Endothelial cell of umbilical vein (primary cell): Measurements from ENCODE around the gene ZNF768. TPM values are rescaled to one million over a fixed set of nuclear protein-coding genes. Genes with fewer than 3 reads are reported as not detected.

ENCODE experiments used
- BruUV-seq: library from RNA; stranded (reverse); fragments of 400-500 nt; replicated peaks from 2 replicates; lab custom pipeline; 2021; lab: Mats Ljungman, UMichigan
- CTCF ChIA-PET: fragments of 300-600, 350-600 bp; sonication (Branson Sonifier 250); formaldehyde crosslinking; loops from one replicate; lab custom pipeline; 2021; ENCODE audit warnings: antibody characterized with exemption, inconsistent platforms; lab: Charles Lee
- POLR2A ChIA-PET: fragments of 300-600, 350-600 bp; sonication (Branson Sonifier 250); formaldehyde crosslinking; loops from one replicate; lab custom pipeline; 2021; ENCODE audit warnings: antibody characterized with exemption, inconsistent platforms; lab: Charles Lee
- DNase-seq: peaks from one replicate; pipeline ENCODE4 v3.0.0-alpha.2; 2011; ENCODE audit warnings: low read depth, low spot score
- FAIRE-seq: peaks from 2 replicates; lab custom pipeline; 2011; peaks lifted over from hg19 to GRCh38; lab: Jason Lieb, UNC
- H2AFZ ChIP-seq: 2 replicates; pipeline ENCODE4 v1.6.0; 2012; ENCODE audit warnings: low read depth, low read length, control low read depth, inconsistent platforms
- H3K27ac ChIP-seq: 2 replicates; pipeline ENCODE4 v1.5.1; 2011; ENCODE audit warnings: low read depth, mild to moderate bottlenecking, control low read depth, low read length, moderate library complexity; ENCODE audit not compliant: insufficient read depth
- H3K27me3 ChIP-seq, 2 experiments: 2 replicates each; pipeline versions ENCODE4 v1.6.0 to v1.6.1; 2011; ENCODE audit warnings: low read length in 2 of 2, mixed read lengths in 1 of 2; ENCODE audit not compliant: control insufficient read depth in 2 of 2, insufficient read depth in 2 of 2
- H3K36me3 ChIP-seq, 2 experiments: 2 replicates in 1 of 2; 3 replicates in 1 of 2; pipeline ENCODE4 v1.5.1; 2011; ENCODE audit warnings: low read length in 2 of 2, mild to moderate bottlenecking in 1 of 2, moderate library complexity in 1 of 2; ENCODE audit not compliant: control insufficient read depth in 2 of 2, insufficient read depth in 2 of 2; ENCODE audit errors: extremely low read depth in 1 of 2
- H3K4me1 ChIP-seq: 3 replicates; pipeline ENCODE4 v1.5.1; 2011; ENCODE audit warnings: mild to moderate bottlenecking, low read length; ENCODE audit not compliant: control insufficient read depth, insufficient read depth; ENCODE audit errors: extremely low read depth
- H3K4me2 ChIP-seq: 2 replicates; pipeline ENCODE4 v1.6.1; 2011; ENCODE audit warnings: low read length, control low read depth, mixed read lengths; ENCODE audit not compliant: insufficient read depth
- H3K4me3 ChIP-seq, 3 experiments: fragments of 200-600 bp in 1 of 3; sonication (generic), shearing (Covaris generic) in 1 of 3; replicated peaks in 1 of 3; 2 replicates each; pipeline ENCODE4 v1.5.1; 2011 to 2016; ENCODE audit warnings: control low read depth in 3 of 3, low read length in 3 of 3, mild to moderate bottlenecking in 2 of 3, inconsistent platforms in 1 of 3, low read depth in 1 of 3, moderate library complexity in 1 of 3; ENCODE audit not compliant: insufficient read depth in 1 of 3
- H3K79me2 ChIP-seq: 2 replicates; pipeline ENCODE4 v1.6.0; 2012; ENCODE audit warnings: low read length, inconsistent platforms; ENCODE audit not compliant: control insufficient read depth, insufficient read depth
- H3K9ac ChIP-seq: replicated peaks from 2 replicates; pipeline ENCODE3; 2011; ENCODE audit warnings: low read length, control low read depth; ENCODE audit not compliant: insufficient read depth; ENCODE audit errors: extremely low read depth
- H3K9me1 ChIP-seq: replicated peaks from 3 replicates; pipeline ENCODE4 v1.6.0; 2011; ENCODE audit warnings: mild to moderate bottlenecking, low read length; ENCODE audit not compliant: control insufficient read depth, insufficient read depth; ENCODE audit errors: extremely low read depth
- H3K9me3 ChIP-seq: replicated peaks from 2 replicates; pipeline ENCODE4 v1.5.1; 2012; ENCODE audit warnings: low read length, inconsistent platforms; ENCODE audit not compliant: control insufficient read depth, insufficient read depth
- H4K20me1 ChIP-seq: replicated peaks from 2 replicates; pipeline ENCODE3; 2011; ENCODE audit warnings: mild to moderate bottlenecking, low read length; ENCODE audit not compliant: control insufficient read depth, insufficient read depth; ENCODE audit errors: extremely low read depth
- CTCF ChIP-seq, 2 donors: IDR thresholded peaks; 1 replicate in 1 of 2; 2 replicates in 1 of 2; pipeline ENCODE4 v1.5.1; 2011; ENCODE audit warnings: low read length in 2 of 2, mild to moderate bottlenecking in 2 of 2, moderate library complexity in 2 of 2, control low read depth in 1 of 2, inconsistent platforms in 1 of 2, low read depth in 1 of 2; ENCODE audit not compliant: insufficient read depth in 1 of 2; ENCODE audit errors: extremely low read depth in 1 of 2
- EZH2 ChIP-seq: IDR thresholded peaks from 2 replicates; pipeline ENCODE4 v1.6.1; 2012; ENCODE audit warnings: borderline replicate concordance, low read depth, mild to moderate bottlenecking, moderate library complexity, low read length, inconsistent platforms; ENCODE audit not compliant: severe bottlenecking
- FOS ChIP-seq: IDR thresholded peaks from 2 replicates; pipeline ENCODE4 v1.6.1; 2011; ENCODE audit warnings: mild to moderate bottlenecking, low read length, moderate library complexity, borderline replicate concordance; ENCODE audit not compliant: insufficient read depth
- GATA2 ChIP-seq: IDR thresholded peaks from 2 replicates; pipeline ENCODE4 v1.7.0; 2011; ENCODE audit warnings: low read depth, mild to moderate bottlenecking, moderate library complexity, mixed read lengths, low read length; ENCODE audit not compliant: insufficient read length, insufficient read depth
- JUN ChIP-seq: IDR thresholded peaks from 2 replicates; pipeline ENCODE4 v1.6.1; 2011; ENCODE audit warnings: borderline replicate concordance, low read depth; ENCODE audit not compliant: insufficient read length, insufficient read depth
- MAX ChIP-seq: IDR thresholded peaks from 2 replicates; pipeline ENCODE4 v1.6.1; 2011; ENCODE audit not compliant: insufficient read depth, insufficient read length
- MYC ChIP-seq: IDR thresholded peaks from one replicate; pipeline ENCODE4 v1.6.1; 2011; ENCODE audit warnings: mild to moderate bottlenecking, low read depth, low read length
- POLR2A ChIP-seq: IDR thresholded peaks from 2 replicates; pipeline ENCODE4 v1.6.1; 2012; ENCODE audit warnings: low read depth, mild to moderate bottlenecking, control low read depth, low read length
- POLR2AphosphoS5 ChIP-seq: IDR thresholded peaks from 2 replicates; pipeline ENCODE4 v1.6.1; 2012; ENCODE audit warnings: low read depth, mild to moderate bottlenecking, control low read depth, low read length, moderate library complexity; ENCODE audit not compliant: insufficient read depth
- dilution Hi-C: fragments of 300-500 bp; cut with MboI; formaldehyde crosslinking; loops from one replicate; pipeline ENCODE4 v1.15.0; 2019; ENCODE audit warnings: low sequenced_read_pairs; ENCODE audit not compliant: extremely low pct_ligation_motif_present
- intact Hi-C: fragments of 100-400 bp; cut with micrococcal nuclease; formaldehyde crosslinking; loops from one replicate; pipeline ENCODE4 v1.10.0; 2022
- polyA plus RNA-seq, 4 experiments: library from polyadenylated mRNA; depleted of rRNA in 3 of 4; stranded (reverse) in 3 of 4; unstranded in 1 of 4; fragments of >200 nt; gene quantifications; 2 replicates each; pipeline versions ENCODE4 v1.2.1 to v1.2.3, GENCODE V29; 2011 to 2012; ENCODE audit warnings: missing spikeins in 1 of 4
- total RNA-seq: library from RNA; stranded (reverse); gene quantifications from 2 replicates; pipeline ENCODE4 v1.2.3, GENCODE V29; 2021

The ZNF768 gene
- total and polyA plus RNA-seq, 2 donors (not counting 3 experiments of a cell fraction or from before 2014, with no cell fraction given) = 24.2 to 24.7 TPM

- BruUV-seq = no TSS peak
- ChIA-PET CTCF (interaction anchor here (1.8 kb wide), 1 partner anchor 8 kb away, joined by 6 read pairs; no protein-coding TSS in a partner anchor), POLR2A (no interaction called here)
Measured at GRCh38 chr16:30543067-30543466, 16.7 kb upstream of the ZNF768 start.

More at GRCh38 chr16:30543067-30543466, 16.7 kb upstream of the ZNF768 start:
- Histone ChIP-seq H2AFZ (no peak overlapping the region), H3K36me3 (no peaks in the 10 kb centered on the region), H3K9me3 (no peaks in the 10 kb centered on the region), H3K79me2 (no peaks in the 10 kb centered on the region), H3K9me1 (no peaks in the 10 kb centered on the region), H4K20me1 (no peaks in the 10 kb centered on the region), H3K4me2 (no peak overlapping the region), H3K4me1 (peaks cover 12% of the 10 kb centered on the region), H3K4me3 (no peak overlapping the region), H3K9ac (no peak overlapping the region), H3K27ac (no peak overlapping the region), H3K27me3 (no peaks in the 10 kb centered on the region)
- dilution Hi-C loops = no loop called here
- intact Hi-C loops = no loop called here
- no peak for FAIRE-seq
- no peak for TF ChIP-seq CTCF (IDR thresholded peaks at IDR 0.05; ENCODE audit: extremely low read depth in 1 of 2, insufficient read depth in 1 of 2, low read depth in 1 of 2, low read length in 2 of 2)
- TF ChIP-seq MAX = no peak
- no peak for TF ChIP-seq MYC
- no peak for TF ChIP-seq FOS
- TF ChIP-seq POLR2A = no peak
- TF ChIP-seq POLR2AphosphoS5 = no peak
- TF ChIP-seq JUN = no peak
- TF ChIP-seq GATA2 = no peak
- TF ChIP-seq EZH2 = no peak
- no peak for DNase-seq
